Measurements from ENCODE around the gene STRBP.
A peak's percentile ranks its signal among the peaks of the same experiment; 100 is the strongest.

Gene STRBP

GRCh38 chr9:123091459-123091858 lies 176.9 kb downstream of the STRBP start:
- no peak for DNase-seq

- no peak for DNase-seq
Observed at GRCh38 chr9:123090956-123091355, 177.4 kb downstream of the STRBP start.

- DNase-seq: no peak
Observed at GRCh38 chr9:123090198-123090896, 178.0 kb downstream of the STRBP start.

GRCh38 chr9:123089790-123090189 lies 178.6 kb downstream of the STRBP start:
- no peak for DNase-seq

GRCh38 chr9:123089040-123089439 lies 179.3 kb downstream of the STRBP start:
- DNase-seq: no peak

GRCh38 chr9:123087359-123087888 lies 181.0 kb downstream of the STRBP start:
- DNase-seq: no peak

GRCh38 chr9:123085916-123086315 lies 182.5 kb downstream of the STRBP start:
- DNase-seq: no peak

GRCh38 chr9:123084256-123084655 lies 184.1 kb downstream of the STRBP start:
- no peak for DNase-seq

GRCh38 chr9:123083680-123084079 lies 184.7 kb downstream of the STRBP start:
- no peak for DNase-seq

GRCh38 chr9:123081824-123082223 lies 186.6 kb downstream of the STRBP start:
- DNase-seq: peak; percentile 32

- no peak for DNase-seq
Observed at GRCh38 chr9:123080444-123080843, 187.9 kb downstream of the STRBP start.

GRCh38 chr9:123074628-123075027 lies 193.8 kb downstream of the STRBP start:
- DNase-seq: no peak

GRCh38 chr9:123073991-123074422 lies 194.4 kb downstream of the STRBP start:
- DNase-seq: no peak

GRCh38 chr9:123073441-123073840 lies 194.9 kb downstream of the STRBP start:
- no peak for DNase-seq

GRCh38 chr9:123072407-123072995 lies 195.9 kb downstream of the STRBP start:
- no peak for DNase-seq

Measured in CD4-positive, alpha-beta T cell treated with Interleukin-10 for 1 hour (primary cell).